K562 (cell line): ENCODE results near the gene TRIM60. TPM values are rescaled to one million over a fixed set of nuclear protein-coding genes. Genes with fewer than 3 reads are reported as not detected.

ENCODE experiments used
- polyA plus RNA-seq, 8 experiments: library from polyadenylated mRNA; depleted of rRNA in 4 of 8; stranded (reverse) in 5 of 8; unstranded in 3 of 8; fragments of >200 nt; fragmentation: Nextera tagmentation in 2 of 8; fragmentation: Illumina TruSeq in 1 of 8; extraction: Ambion mirVana in 2 of 8; extraction: Trizol in 1 of 8; gene quantifications; 2 replicates each; pipeline versions ENCODE4 v1.2.1 to v1.2.3, GENCODE V29; 2011 to 2014; ENCODE audit warnings: inconsistent platforms in 1 of 8, missing spikeins in 1 of 8
- small RNA-seq: library from RNA; depleted of rRNA; stranded (forward); fragments of <200 nt; gene quantifications from one replicate; pipeline ENCODE3, GENCODE V24; 2014
- total RNA-seq, 7 experiments: library from RNA; depleted of rRNA in 6 of 7; stranded (reverse); fragments of >200 nt in 6 of 7; fragmentation: Illumina TruSeq in 2 of 7; extraction: Trizol in 2 of 7; gene quantifications; 2 replicates each; pipeline versions ENCODE4 v1.2.1 to v1.2.3, GENCODE V29; 2011 to 2021; ENCODE audit warnings: low replicate concordance in 1 of 7

TRIM60 gene
- total and polyA plus RNA-seq, 9 of the 15 experiments (the other 6 are each of a cell fraction or from before 2014, with no cell fraction given), result not detected

Small RNA genes within 50 kb of the gene (small RNA-seq; reads per million reads assigned to genes)
- not detected for gene AC106872.12

Other genes with a start within 250 kb of the TRIM60 start
- gene APELA, start 154.8 kb upstream of the TRIM60 start, total RNA-seq (2014; rRNA removed), result not detected in 2 replicates
- gene APELA, start 154.8 kb upstream of the TRIM60 start, total RNA-seq (2014; rRNA removed; fragmentation: Illumina TruSeq; extraction: Trizol), result not detected in 2 replicates
- not detected in 2 replicates for gene APELA, start 154.8 kb upstream of the TRIM60 start, total RNA-seq (2015; rRNA removed; fragmentation: Illumina TruSeq; extraction: Trizol)
- gene APELA, start 154.8 kb upstream of the TRIM60 start, total RNA-seq (2021), result not detected in 2 replicates
- gene APELA, start 154.8 kb upstream of the TRIM60 start, polyA plus RNA-seq (2011; rRNA removed), result not detected in 2 replicates
- not detected in 2 replicates for gene APELA, start 154.8 kb upstream of the TRIM60 start, polyA plus RNA-seq (2014; fragmentation: Illumina TruSeq; extraction: Trizol)
- gene APELA, start 154.8 kb upstream of the TRIM60 start, polyA plus RNA-seq (2014; fragmentation: Nextera tagmentation; extraction: Ambion mirVana), result not detected
- gene APELA, start 154.8 kb upstream of the TRIM60 start, polyA plus RNA-seq (2014; rRNA removed), result not detected in 2 replicates
- 0.41 TPM in 1 of 2 replicates, not detected in the other for gene TRIM61, start 54.3 kb upstream of the TRIM60 start, total RNA-seq (2014; rRNA removed)
- gene TRIM61, start 54.3 kb upstream of the TRIM60 start, total RNA-seq (2014; rRNA removed; fragmentation: Illumina TruSeq; extraction: Trizol), result 0.41 and 0.51 TPM in 2 replicates
- 0.29 and 0.57 TPM in 2 replicates for gene TRIM61, start 54.3 kb upstream of the TRIM60 start, total RNA-seq (2015; rRNA removed; fragmentation: Illumina TruSeq; extraction: Trizol)
- 0.42 and 0.87 TPM in 2 replicates for gene TRIM61, start 54.3 kb upstream of the TRIM60 start, total RNA-seq (2021)
- 0.07 TPM in 1 of 2 replicates, not detected in the other for gene TRIM61, start 54.3 kb upstream of the TRIM60 start, polyA plus RNA-seq (2011; rRNA removed)
- 0.46 and 0.72 TPM in 2 replicates for gene TRIM61, start 54.3 kb upstream of the TRIM60 start, polyA plus RNA-seq (2014; fragmentation: Illumina TruSeq; extraction: Trizol)
- gene TRIM61, start 54.3 kb upstream of the TRIM60 start, polyA plus RNA-seq (2014; fragmentation: Nextera tagmentation; extraction: Ambion mirVana), result under 1 TPM; 0.80 to 0.92 TPM
- 0.18 and 0.24 TPM in 2 replicates for gene TRIM61, start 54.3 kb upstream of the TRIM60 start, polyA plus RNA-seq (2014; rRNA removed)
- not detected in 2 replicates for gene TRIM75, start 21.9 kb downstream of the TRIM60 start, total RNA-seq (2014; rRNA removed)
- not detected in 2 replicates for gene TRIM75, start 21.9 kb downstream of the TRIM60 start, total RNA-seq (2014; rRNA removed; fragmentation: Illumina TruSeq; extraction: Trizol)
- gene TRIM75, start 21.9 kb downstream of the TRIM60 start, total RNA-seq (2015; rRNA removed; fragmentation: Illumina TruSeq; extraction: Trizol), result not detected in 2 replicates
- gene TRIM75, start 21.9 kb downstream of the TRIM60 start, total RNA-seq (2021), result not detected in 2 replicates
- gene TRIM75, start 21.9 kb downstream of the TRIM60 start, polyA plus RNA-seq (2011; rRNA removed), result not detected in 2 replicates
- not detected in 2 replicates for gene TRIM75, start 21.9 kb downstream of the TRIM60 start, polyA plus RNA-seq (2014; fragmentation: Illumina TruSeq; extraction: Trizol)
- gene TRIM75, start 21.9 kb downstream of the TRIM60 start, polyA plus RNA-seq (2014; fragmentation: Nextera tagmentation; extraction: Ambion mirVana), result not detected
- not detected in 2 replicates for gene TRIM75, start 21.9 kb downstream of the TRIM60 start, polyA plus RNA-seq (2014; rRNA removed)
- gene TMEM192, start 80.9 kb downstream of the TRIM60 start, total RNA-seq (2014; rRNA removed), result 7.9 and 13.7 TPM in 2 replicates
- 19.5 and 19.9 TPM in 2 replicates for gene TMEM192, start 80.9 kb downstream of the TRIM60 start, total RNA-seq (2014; rRNA removed; fragmentation: Illumina TruSeq; extraction: Trizol)
- gene TMEM192, start 80.9 kb downstream of the TRIM60 start, total RNA-seq (2015; rRNA removed; fragmentation: Illumina TruSeq; extraction: Trizol), result 20.0 and 20.6 TPM in 2 replicates
- gene TMEM192, start 80.9 kb downstream of the TRIM60 start, total RNA-seq (2021), result 13.2 and 15.2 TPM in 2 replicates
- 20.8 and 28.5 TPM in 2 replicates for gene TMEM192, start 80.9 kb downstream of the TRIM60 start, polyA plus RNA-seq (2011; rRNA removed)
- 24.1 and 25.5 TPM in 2 replicates for gene TMEM192, start 80.9 kb downstream of the TRIM60 start, polyA plus RNA-seq (2014; fragmentation: Illumina TruSeq; extraction: Trizol)
- 1 to 10 TPM; 4.4 to 4.5 TPM for gene TMEM192, start 80.9 kb downstream of the TRIM60 start, polyA plus RNA-seq (2014; fragmentation: Nextera tagmentation; extraction: Ambion mirVana)
- 13.3 TPM in 2 replicates for gene TMEM192, start 80.9 kb downstream of the TRIM60 start, polyA plus RNA-seq (2014; rRNA removed)
- gene KLHL2, start 175.6 kb downstream of the TRIM60 start, total RNA-seq (2014; rRNA removed), result 6.4 and 7.0 TPM in 2 replicates
- 6.4 and 7.5 TPM in 2 replicates for gene KLHL2, start 175.6 kb downstream of the TRIM60 start, total RNA-seq (2014; rRNA removed; fragmentation: Illumina TruSeq; extraction: Trizol)
- gene KLHL2, start 175.6 kb downstream of the TRIM60 start, total RNA-seq (2015; rRNA removed; fragmentation: Illumina TruSeq; extraction: Trizol), result 5.9 and 6.1 TPM in 2 replicates
- 4.9 and 5.5 TPM in 2 replicates for gene KLHL2, start 175.6 kb downstream of the TRIM60 start, total RNA-seq (2021)
- 9.8 and 11.3 TPM in 2 replicates for gene KLHL2, start 175.6 kb downstream of the TRIM60 start, polyA plus RNA-seq (2011; rRNA removed)
- 4.8 and 5.6 TPM in 2 replicates for gene KLHL2, start 175.6 kb downstream of the TRIM60 start, polyA plus RNA-seq (2014; fragmentation: Illumina TruSeq; extraction: Trizol)
- 1 to 10 TPM; 2.5 to 3.5 TPM for gene KLHL2, start 175.6 kb downstream of the TRIM60 start, polyA plus RNA-seq (2014; fragmentation: Nextera tagmentation; extraction: Ambion mirVana)
- 7.9 and 8.2 TPM in 2 replicates for gene KLHL2, start 175.6 kb downstream of the TRIM60 start, polyA plus RNA-seq (2014; rRNA removed)